ENCODE measurements around the gene TUBGCP6. TPM values are rescaled to one million over a fixed set of nuclear protein-coding genes. Genes with fewer than 3 reads are reported as not detected.
A peak's percentile ranks its signal among the peaks of the same experiment; 100 is the strongest.

TUBGCP6 gene
- total RNA-seq, 1 experiment from 2014 or later, result 6.7 TPM

DNA sequence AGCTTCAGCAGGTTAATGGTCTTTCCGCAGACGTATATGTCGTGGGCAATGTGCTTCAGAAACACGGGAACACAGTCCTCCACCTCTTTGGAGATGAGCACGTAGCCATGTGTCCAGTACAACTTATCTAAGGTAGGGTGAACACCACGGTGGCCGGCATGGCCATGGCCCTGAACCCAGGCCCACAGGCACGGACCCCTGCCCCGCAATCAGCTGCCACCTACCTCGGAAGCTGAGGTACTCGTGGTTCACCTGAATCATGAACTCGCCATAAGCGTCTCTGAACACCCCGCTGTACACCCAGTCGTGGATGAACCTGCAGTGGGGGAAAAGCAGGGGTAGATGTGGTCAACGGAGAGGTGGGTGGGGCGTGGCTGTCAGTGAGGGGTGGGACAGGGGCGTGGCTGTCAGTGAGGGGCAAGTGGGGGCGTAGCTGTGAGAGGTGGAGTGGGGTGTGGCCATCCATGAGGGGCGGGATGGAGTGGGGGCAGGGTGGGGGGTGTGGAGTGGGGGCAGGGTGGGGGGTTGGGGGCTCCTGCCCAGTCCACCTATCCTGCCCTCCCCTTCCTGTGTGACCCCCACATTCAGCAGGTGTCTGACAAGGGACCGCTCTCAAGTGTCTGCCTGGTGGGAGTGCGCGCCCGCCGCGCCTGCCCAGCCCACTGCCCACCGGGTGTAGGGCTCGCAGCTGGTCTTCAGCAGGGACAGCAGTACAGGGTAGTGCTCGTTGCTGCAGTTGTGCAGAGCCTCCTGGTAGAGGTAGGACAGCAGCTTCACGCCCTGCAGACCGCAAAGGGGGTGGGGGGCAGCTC is 18.6 kb downstream of the TUBGCP6 start:
- DNase-seq (ENCODE audit: low read depth), result no peak

DNA sequence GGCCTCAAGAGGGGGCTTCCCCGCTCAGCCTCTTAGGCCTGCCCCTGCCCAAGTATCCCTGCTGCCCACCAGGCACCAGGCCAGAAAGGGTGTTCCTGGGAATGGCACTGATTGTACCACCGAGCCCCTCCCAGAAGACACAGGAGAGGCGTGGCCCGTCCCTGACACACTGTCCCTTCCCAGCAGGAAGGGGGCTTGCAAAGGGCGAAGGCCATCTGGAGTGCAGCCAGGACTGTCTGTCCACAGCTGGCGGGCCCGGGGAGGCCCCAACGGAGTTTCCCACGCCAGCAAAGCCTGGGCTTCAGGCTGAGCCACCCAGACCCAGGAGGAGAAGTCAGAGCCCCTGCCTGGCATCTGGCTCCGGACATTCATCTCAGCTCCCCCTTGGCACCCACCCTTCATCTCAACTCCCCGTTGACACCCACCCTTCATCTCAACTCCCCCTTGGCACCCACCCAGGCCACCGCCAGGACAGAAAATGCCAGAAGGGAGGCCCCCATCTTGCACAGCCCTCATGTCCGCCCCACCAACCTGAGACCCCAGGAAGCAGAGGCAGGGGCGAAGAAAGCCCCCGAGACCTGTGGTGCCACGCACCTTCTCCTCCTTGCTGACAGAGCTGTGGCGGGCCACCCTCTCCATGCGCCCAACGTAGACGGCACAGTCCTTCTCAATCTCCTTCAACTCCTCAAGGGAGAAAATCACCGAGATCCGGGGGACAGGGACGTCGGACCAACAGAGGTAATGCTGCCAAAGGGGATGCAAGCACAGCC is 19.4 kb downstream of the TUBGCP6 start:
- no peak for DNase-seq (ENCODE audit: low read depth)

GRCh38 chr22:50224071-50224470 is 20.8 kb downstream of the TUBGCP6 start:
- DNase-seq (ENCODE audit: low read depth), result no peak

GRCh38 chr22:50222508-50222907 is 22.3 kb downstream of the TUBGCP6 start:
- DNase-seq (ENCODE audit: low read depth), result no peak

DNA sequence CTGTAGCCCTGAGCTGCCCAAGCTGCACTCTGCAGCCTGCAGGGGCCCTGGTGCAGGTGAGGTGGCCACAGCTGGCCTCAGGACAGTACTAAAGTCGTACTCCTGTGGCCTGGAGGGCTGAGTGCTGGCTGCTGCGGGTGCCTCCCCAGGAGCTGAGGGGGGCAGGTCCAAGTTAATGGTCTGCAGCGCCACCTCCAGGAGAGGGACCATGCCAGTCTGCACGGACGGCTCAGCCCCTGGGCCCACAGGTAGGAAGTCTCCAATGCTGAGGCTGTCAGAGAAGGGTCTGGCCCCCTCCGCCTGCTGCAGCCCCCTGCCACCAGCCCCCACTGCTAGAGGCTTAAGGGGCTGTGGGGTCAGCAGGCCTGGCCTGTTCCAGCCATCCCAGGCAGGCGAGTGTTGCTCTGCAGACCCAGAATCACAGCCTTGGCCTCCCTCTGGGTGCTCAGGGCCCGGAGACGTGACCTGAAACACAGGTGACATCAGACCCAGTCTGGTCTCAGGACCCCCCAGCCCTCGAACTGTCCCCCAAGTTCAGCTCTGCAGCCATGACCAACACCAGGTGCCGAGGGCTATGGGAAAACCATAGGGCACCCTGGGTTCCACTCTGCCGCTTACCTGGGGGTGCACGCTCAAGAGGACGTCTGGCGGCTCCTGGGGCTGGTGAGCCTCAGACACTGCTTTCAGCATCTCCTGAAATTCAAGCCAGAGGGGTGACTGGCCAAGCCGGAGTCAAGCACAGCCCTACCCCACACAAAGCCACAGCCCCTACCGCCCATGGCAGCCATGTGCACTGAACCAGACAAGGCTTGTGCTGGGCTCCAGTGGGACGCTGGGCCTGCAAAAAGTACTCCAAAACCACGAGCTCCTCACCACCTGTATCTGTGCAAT is 23.2 kb downstream of the TUBGCP6 start:
- no peak for DNase-seq (ENCODE audit: low read depth)

GRCh38 chr22:50220603-50221409 is 24.0 kb downstream of the TUBGCP6 start:
- no peak for DNase-seq (ENCODE audit: low read depth)

DNA sequence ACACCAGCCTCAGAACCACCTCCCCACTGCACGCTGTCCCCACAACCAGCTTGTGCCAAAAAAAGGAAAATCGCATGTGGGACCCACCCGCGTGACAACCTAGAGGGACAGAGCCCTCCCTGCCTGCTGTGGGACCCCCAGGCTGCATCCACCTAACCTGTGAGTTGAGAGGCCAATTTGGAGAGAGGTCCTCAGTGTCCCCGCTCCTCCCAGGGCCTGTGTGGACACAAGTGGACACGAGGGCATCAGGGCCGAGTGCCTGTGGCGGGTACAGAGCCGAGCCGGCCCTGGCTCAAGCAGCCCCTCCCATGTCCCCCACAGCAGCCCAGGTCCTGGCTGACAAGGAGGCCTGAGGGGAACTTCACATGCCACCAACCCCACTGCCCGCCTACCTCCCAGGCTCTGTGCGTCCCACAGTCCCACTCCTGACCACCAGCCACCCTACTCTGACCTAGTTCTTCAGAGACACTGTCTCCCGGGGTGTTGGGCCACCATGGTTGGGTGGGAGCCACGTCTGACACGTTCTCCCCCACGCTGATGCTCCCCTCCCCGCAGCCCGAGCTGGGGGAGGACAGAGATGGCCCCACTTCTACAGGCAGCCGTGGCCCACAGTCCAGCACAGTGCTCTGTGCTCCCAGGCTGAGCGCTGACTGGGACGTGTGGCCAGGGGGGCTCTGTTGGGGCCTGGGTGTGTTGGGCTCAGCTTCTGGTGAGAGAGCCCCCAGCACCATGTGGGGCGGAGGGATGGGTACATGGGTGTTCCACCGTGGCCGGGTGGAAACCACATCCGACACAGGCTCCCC is 24.8 kb downstream of the TUBGCP6 start:
- no peak for DNase-seq (ENCODE audit: low read depth)

GRCh38 chr22:50218996-50219727 is 25.7 kb downstream of the TUBGCP6 start:
- peak; percentile 45 for DNase-seq (ENCODE audit: low read depth)

DNA sequence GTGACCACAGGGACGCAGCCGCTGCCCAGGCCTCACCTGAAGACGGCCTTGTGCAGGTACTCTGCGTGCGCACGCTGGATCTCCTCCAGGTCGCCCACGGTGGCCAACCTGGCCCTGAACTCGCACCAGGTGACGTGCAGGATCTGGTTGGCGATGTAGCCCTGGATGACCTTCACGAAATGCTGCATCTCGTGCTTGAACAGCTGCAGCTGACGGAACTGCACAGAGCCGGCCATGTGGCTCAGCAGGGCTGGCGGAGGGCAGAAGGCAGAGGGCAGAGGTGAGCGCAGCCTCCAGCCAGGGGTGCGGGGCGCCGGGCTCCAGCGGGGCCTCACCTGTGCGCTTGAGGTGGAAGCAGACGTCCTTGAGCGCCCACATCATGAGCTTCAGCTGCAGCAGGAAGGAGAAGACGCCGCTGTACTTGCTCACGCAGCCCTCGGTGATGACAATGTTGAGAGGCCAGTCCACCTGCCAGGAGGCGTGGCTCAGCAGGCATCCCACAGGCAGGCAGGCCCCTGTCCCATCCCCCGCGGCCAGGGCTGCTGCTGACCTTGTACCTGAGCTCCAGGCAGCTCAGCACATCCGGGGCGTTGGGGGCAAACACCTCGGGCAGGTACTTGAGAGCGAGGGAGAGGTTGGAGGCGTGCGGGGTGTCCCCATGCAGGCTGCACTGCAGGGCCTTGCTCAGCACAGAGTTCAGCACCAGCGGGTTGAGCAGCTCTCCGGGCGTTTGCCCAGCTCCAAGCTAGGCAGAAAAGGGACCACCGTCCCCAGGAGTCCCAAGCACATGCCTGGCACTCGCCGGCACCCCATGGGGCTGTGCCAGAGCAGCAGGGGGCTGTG is 26.4 kb downstream of the TUBGCP6 start:
- DNase-seq (ENCODE audit: low read depth), result no peak

- no peak for DNase-seq (ENCODE audit: low read depth)
Observed at GRCh38 chr22:50217543-50218152, 27.2 kb downstream of the TUBGCP6 start.

GRCh38 chr22:50216684-50217520 is 27.9 kb downstream of the TUBGCP6 start:
- no peak for DNase-seq (ENCODE audit: low read depth)

- DNase-seq (ENCODE audit: low read depth), result no peak
Observed at GRCh38 chr22:50216055-50216683, 28.7 kb downstream of the TUBGCP6 start.

- DNase-seq (ENCODE audit: low read depth), result no peak
Observed at GRCh38 chr22:50215297-50216054, 29.3 kb downstream of the TUBGCP6 start.

- no peak for DNase-seq (ENCODE audit: low read depth)
Observed at GRCh38 chr22:50213263-50213662, 31.6 kb downstream of the TUBGCP6 start.

DNA sequence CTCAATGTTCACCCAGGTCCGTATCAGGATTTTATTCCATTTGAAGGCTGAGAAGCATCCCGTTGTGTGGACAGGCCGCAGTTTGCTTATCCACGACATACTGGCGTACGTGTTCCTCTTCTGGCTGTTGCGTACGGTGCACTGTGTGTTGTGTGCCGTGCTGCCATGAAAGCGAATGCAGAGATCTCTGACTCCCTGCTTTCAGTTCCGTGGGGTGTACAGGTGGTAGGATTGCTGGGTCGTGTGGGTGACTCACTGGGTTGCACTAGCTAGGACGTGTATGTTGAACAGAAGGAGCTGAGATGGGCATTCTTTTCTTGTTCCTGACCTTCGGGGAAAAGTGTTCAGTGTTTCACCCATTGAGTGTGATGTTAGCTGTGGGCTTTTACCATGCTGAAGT is 33.7 kb downstream of the TUBGCP6 start:
- DNase-seq (ENCODE audit: low read depth), result no peak

Measured in RPMI7951 (cell line).